Measurements from ENCODE around the gene ONECUT1.

GRCh38 chr15:52751522-52751921, 38.6 kb downstream of the ONECUT1 start:
- TF ChIP-seq EZH2 (IDR thresholded peaks at IDR 0.05; ENCODE audit: low read depth, low read length, severe bottlenecking) (no peak), POLR2A (IDR thresholded peaks at IDR 0.05; ENCODE audit: control extremely low read depth in 1 of 2, low read depth in 2 of 2, low read length in 2 of 2) (no peak), EP300 (IDR thresholded peaks at IDR 0.05; ENCODE audit: borderline replicate concordance in 1 of 2, low read depth in 2 of 2, low read length in 2 of 2) (no peak), CEBPB (IDR thresholded peaks at IDR 0.05; ENCODE audit: low read depth, low read length) (no peak)
